Stomach (tissue), 9 donors: ENCODE data around the gene DNAJB2. TPM values are rescaled to one million over a fixed set of nuclear protein-coding genes. Genes with fewer than 3 reads are reported as not detected.
A peak's percentile ranks its signal among the peaks of the same experiment; 100 is the strongest.

Source experiments
- DNase-seq, 2 donors: peaks; one replicate each; pipeline versions ENCODE4 v3.0.0 to v3.0.0-alpha.2; 2013 to 2019
- H3K27ac ChIP-seq, 5 donors: fragments of 200-600 bp in 4 of 5; sonication (generic) in 4 of 5; one replicate each; pipeline ENCODE4 v1.5.1; 2013 to 2019; ENCODE audit warnings: mild to moderate bottlenecking in 1 of 5, moderate library complexity in 1 of 5
- H3K27me3 ChIP-seq, 3 donors: fragments of 200-600 bp; sonication (generic); one replicate each; pipeline ENCODE4 v1.5.1; 2017 to 2019; ENCODE audit warnings: mixed run types in 1 of 3
- H3K36me3 ChIP-seq, 4 donors: fragments of 200-600 bp; sonication (generic); 1 replicate in 3 of 4; 2 replicates in 1 of 4; pipeline ENCODE4 v1.5.1; 2016 to 2019
- H3K4me1 ChIP-seq, 4 donors: fragments of 200-600 bp; sonication (generic); one replicate each; pipeline ENCODE4 v1.5.1; 2016 to 2019
- H3K4me3 ChIP-seq, 4 donors: fragments of 200-600 bp; sonication (generic) in 3 of 4; one replicate each; pipeline ENCODE4 v1.5.1; 2016 to 2019; ENCODE audit warnings: mild to moderate bottlenecking in 1 of 4
- H3K9me3 ChIP-seq, 4 donors: fragments of 200-600 bp; sonication (generic); one replicate each; pipeline ENCODE4 v1.5.1; 2016 to 2019
- EP300 ChIP-seq: sonication (generic); formaldehyde crosslinking; IDR thresholded peaks from one replicate; pipeline ENCODE4 v1.6.1; 2017; ENCODE audit warnings: antibody characterized with exemption
- POLR2A ChIP-seq, 4 donors: fragments of 450-650 bp; IDR thresholded peaks; one replicate each; pipeline ENCODE4 v1.6.1; 2016; ENCODE audit warnings: antibody characterized with exemption in 4 of 4, control low read depth in 2 of 4, mild to moderate bottlenecking in 1 of 4, moderate library complexity in 1 of 4
- POLR2AphosphoS5 ChIP-seq, 3 donors: sonication (generic); formaldehyde crosslinking; IDR thresholded peaks; one replicate each; pipeline ENCODE4 v1.6.1; 2016; ENCODE audit warnings: antibody characterized with exemption in 3 of 3
- WGBS, 5 donors: extraction: QIAGEN DNeasy Blood & Tissue Kit in 3 of 5; methylation state at CpG; one replicate each; pipeline versions ENCODE4 v1.1.5 to v1.1.7; 2013 to 2018; 5-methylcytosine and 5-hydroxymethylcytosine counted together
- intact Hi-C: fragments of 100-400 bp; cut with DNase I; formaldehyde crosslinking; loops from one replicate; pipeline ENCODE4 v1.15.1; 2023; ENCODE audit warnings: low total_unique reads
- polyA plus RNA-seq, 3 donors: library from polyadenylated mRNA; stranded (reverse); fragments of 200-250 nt; gene quantifications; one replicate each; pipeline ENCODE4 v1.2.3, GENCODE V29; 2013
- total RNA-seq, 5 donors: library from RNA; depleted of rRNA; stranded (reverse); fragments of >200 nt; gene quantifications; one replicate each; pipeline versions ENCODE4 v1.1.0 to v1.2.3, GENCODE V29; 2014 to 2016
- TF ChIP-seq, protein P1 (sequence below), 7 experiments: fragments of 450-650 bp in 4 of 7; fragments of 200-600 bp in 3 of 7; sonication (generic) in 3 of 7; IDR thresholded peaks; one replicate each; pipeline ENCODE4 v1.5.1; 2016 to 2019; ENCODE audit warnings: antibody characterized with exemption in 7 of 7, control low read depth in 2 of 7, mild to moderate bottlenecking in 1 of 7
- donor health status: healthy with polysubstance abuse.
- donor health status: Bipolar disorder and iron deficiency.
- donor health status: healthy.

The DNAJB2 gene
- total and polyA plus RNA-seq, 8 donors: 24.4 to 88.8 (median 57.0) TPM

GRCh38 chr2:219250049-219250781 lies 29.0 kb upstream of the DNAJB2 start:
- intact Hi-C loops: no loop called here

GRCh38 chr2:219251656-219252055 lies 27.5 kb upstream of the DNAJB2 start:
- intact Hi-C loops: no loop called here

More at GRCh38 chr2:219250049-219250781, 29.0 kb upstream of the DNAJB2 start:
- WGBS, 5 donors: 51 to 60% (median 60%) methylated on average over 22 of the region's 22 CpGs
- peak overlapping the region; percentile 86 to 98 (median 94) for H3K27ac ChIP-seq
- DNase-seq: no peak
- H3K4me3 ChIP-seq: peak overlapping the region in 3 of 4 donors; percentile 13 to 41 (median 26)
- peaks cover 86 to 99% (median 90%) of the 10 kb centered on the region in 4 donors for H3K4me1 ChIP-seq
- H3K36me3 ChIP-seq: peaks cover 14 to 43% (median 28%) of the 10 kb centered on the region in 4 donors
- H3K9me3 ChIP-seq: no peaks in the 10 kb centered on the region
- H3K27me3 ChIP-seq: no peaks in the 10 kb centered on the region
- TF ChIP-seq POLR2A (IDR thresholded peaks at IDR 0.05): no peak
- no peak for TF ChIP-seq EP300
- TF ChIP-seq, protein P1, sequence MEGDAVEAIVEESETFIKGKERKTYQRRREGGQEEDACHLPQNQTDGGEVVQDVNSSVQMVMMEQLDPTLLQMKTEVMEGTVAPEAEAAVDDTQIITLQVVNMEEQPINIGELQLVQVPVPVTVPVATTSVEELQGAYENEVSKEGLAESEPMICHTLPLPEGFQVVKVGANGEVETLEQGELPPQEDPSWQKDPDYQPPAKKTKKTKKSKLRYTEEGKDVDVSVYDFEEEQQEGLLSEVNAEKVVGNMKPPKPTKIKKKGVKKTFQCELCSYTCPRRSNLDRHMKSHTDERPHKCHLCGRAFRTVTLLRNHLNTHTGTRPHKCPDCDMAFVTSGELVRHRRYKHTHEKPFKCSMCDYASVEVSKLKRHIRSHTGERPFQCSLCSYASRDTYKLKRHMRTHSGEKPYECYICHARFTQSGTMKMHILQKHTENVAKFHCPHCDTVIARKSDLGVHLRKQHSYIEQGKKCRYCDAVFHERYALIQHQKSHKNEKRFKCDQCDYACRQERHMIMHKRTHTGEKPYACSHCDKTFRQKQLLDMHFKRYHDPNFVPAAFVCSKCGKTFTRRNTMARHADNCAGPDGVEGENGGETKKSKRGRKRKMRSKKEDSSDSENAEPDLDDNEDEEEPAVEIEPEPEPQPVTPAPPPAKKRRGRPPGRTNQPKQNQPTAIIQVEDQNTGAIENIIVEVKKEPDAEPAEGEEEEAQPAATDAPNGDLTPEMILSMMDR (IDR thresholded peaks at IDR 0.05): no peak
- no peak for TF ChIP-seq POLR2AphosphoS5 (IDR thresholded peaks at IDR 0.05)

GRCh38 chr2:219252084-219252483 lies 27.1 kb upstream of the DNAJB2 start:
- H3K36me3 ChIP-seq: peaks cover 14 to 37% (median 27%) of the 10 kb centered on the region in 4 donors
- H3K4me1 ChIP-seq: peaks cover 75 to 81% (median 77%) of the 10 kb centered on the region in 4 donors
- TF ChIP-seq POLR2A (IDR thresholded peaks at IDR 0.05) (no peak), POLR2AphosphoS5 (IDR thresholded peaks at IDR 0.05) (no peak), EP300 (no peak)
- TF ChIP-seq, protein P1 (IDR thresholded peaks at IDR 0.05): no peak
- peak; percentile 22 to 40 for DNase-seq
- 52 to 70% (median 59%) methylated on average over 2 to 5 of the region's 5 CpGs for WGBS, 5 donors
- peak overlapping the region; percentile 59 to 75 (median 72) for H3K4me3 ChIP-seq
- intact Hi-C loops: no loop called here
- H3K27me3 ChIP-seq: no peaks in the 10 kb centered on the region
- peak overlapping the region; percentile 53 to 98 (median 94) for H3K27ac ChIP-seq
- no peaks in the 10 kb centered on the region for H3K9me3 ChIP-seq

More at GRCh38 chr2:219251656-219252055, 27.5 kb upstream of the DNAJB2 start:
- Histone ChIP-seq H3K27me3 (no peaks in the 10 kb centered on the region), H3K4me3 (peak overlapping the region in 3 of 4 donors; percentile 59 to 75 (median 70)), H3K36me3 (peaks cover 14 to 41% (median 28%) of the 10 kb centered on the region in 4 donors), H3K4me1 (peaks cover 77 to 85% (median 81%) of the 10 kb centered on the region in 4 donors), H3K27ac (peak overlapping the region in 4 of 5 donors; percentile 92 to 98 (median 96)), H3K9me3 (no peaks in the 10 kb centered on the region)
- WGBS, 5 donors: 63 to 85% (median 83%) methylated on average over 6 of the region's 6 CpGs
- TF ChIP-seq POLR2AphosphoS5 (IDR thresholded peaks at IDR 0.05): no peak
- TF ChIP-seq EP300: no peak
- no peak for TF ChIP-seq POLR2A (IDR thresholded peaks at IDR 0.05)
- TF ChIP-seq, protein P1 (IDR thresholded peaks at IDR 0.05): no peak
- no peak for DNase-seq

GRCh38 chr2:219252570-219252899 lies 26.6 kb upstream of the DNAJB2 start:
- Histone ChIP-seq H3K27me3 (no peaks in the 10 kb centered on the region), H3K4me1 (peaks cover 70 to 76% (median 72%) of the 10 kb centered on the region in 4 donors), H3K27ac (peak overlapping the region; percentile 88 to 98 (median 94)), H3K9me3 (no peaks in the 10 kb centered on the region), H3K4me3 (peak overlapping the region; percentile 59 to 75 (median 72)), H3K36me3 (peaks cover 14 to 32% (median 26%) of the 10 kb centered on the region in 4 donors)
- intact Hi-C loops: no loop called here
- no peak for DNase-seq
- 4 to 13% (median 9%) methylated on average over 9 of the region's 9 CpGs for WGBS, 5 donors
- TF ChIP-seq, protein P1 (IDR thresholded peaks at IDR 0.05): no peak
- TF ChIP-seq POLR2A (IDR thresholded peaks at IDR 0.05) (no peak), EP300 (no peak), POLR2AphosphoS5 (IDR thresholded peaks at IDR 0.05) (no peak)
